Keratinocyte (primary cell): ENCODE data around the gene MED12L. TPM values are rescaled to one million over a fixed set of nuclear protein-coding genes. Genes with fewer than 3 reads are reported as not detected.

ENCODE experiments used
- DNase-seq: peaks from one replicate; pipeline ENCODE4 v3.0.0-alpha.2; 2011; ENCODE audit warnings: low read depth, missing footprints, low spot score
- FAIRE-seq: peaks from 2 replicates; lab custom pipeline; 2011; peaks lifted over from hg19 to GRCh38; lab: Jason Lieb, UNC
- H2AFZ ChIP-seq: 2 replicates; pipeline ENCODE4 v1.6.0; 2012; ENCODE audit warnings: low read length, control low read depth, inconsistent platforms; ENCODE audit not compliant: control insufficient read depth
- H3K27ac ChIP-seq: 2 replicates; pipeline ENCODE4 v1.5.1; 2011; ENCODE audit warnings: low read length; ENCODE audit not compliant: control insufficient read depth, insufficient read depth
- H3K27me3 ChIP-seq: 3 replicates; pipeline ENCODE4 v1.6.0; 2011; ENCODE audit warnings: low read length; ENCODE audit not compliant: control insufficient read depth, insufficient read depth; ENCODE audit errors: extremely low read depth
- H3K36me3 ChIP-seq, 2 experiments: 2 replicates in 1 of 2; 3 replicates in 1 of 2; pipeline ENCODE4 v1.5.1; 2011; ENCODE audit warnings: low read length in 2 of 2, mild to moderate bottlenecking in 1 of 2; ENCODE audit not compliant: control insufficient read depth in 2 of 2, insufficient read depth in 2 of 2; ENCODE audit errors: extremely low read depth in 1 of 2
- H3K4me1 ChIP-seq: 3 replicates; pipeline ENCODE4 v1.5.1; 2011; ENCODE audit warnings: low read length; ENCODE audit not compliant: control insufficient read depth, insufficient read depth; ENCODE audit errors: extremely low read depth
- H3K4me2 ChIP-seq: 3 replicates; pipeline ENCODE4 v1.6.0; 2011; ENCODE audit warnings: low read depth, low read length; ENCODE audit not compliant: control insufficient read depth, insufficient read depth; ENCODE audit errors: extremely low read depth
- H3K4me3 ChIP-seq, 3 experiments: fragments of 200-600 bp in 1 of 3; sonication (generic) in 1 of 3; 2 replicates in 2 of 3; 3 replicates in 1 of 3; pipeline ENCODE4 v1.5.1; 2011 to 2016; ENCODE audit warnings: low read length in 3 of 3, mild to moderate bottlenecking in 3 of 3, control low read depth in 2 of 3, inconsistent platforms in 1 of 3, low read depth in 1 of 3, mixed read lengths in 1 of 3, mixed run types in 1 of 3, moderate library complexity in 1 of 3; ENCODE audit not compliant: control insufficient read depth in 2 of 3, insufficient read depth in 2 of 3; ENCODE audit errors: extremely low read depth in 1 of 3
- H3K79me2 ChIP-seq: 2 replicates; pipeline ENCODE4 v1.6.0; 2012; ENCODE audit warnings: low read length; ENCODE audit not compliant: control insufficient read depth, insufficient read depth
- H3K9ac ChIP-seq: 3 replicates; pipeline ENCODE4 v1.6.0; 2011; ENCODE audit warnings: low read length; ENCODE audit not compliant: control insufficient read depth, insufficient read depth; ENCODE audit errors: extremely low read depth
- H3K9me1 ChIP-seq: 3 replicates; pipeline ENCODE4 v1.6.0; 2011; ENCODE audit warnings: low read length; ENCODE audit not compliant: control insufficient read depth, insufficient read depth; ENCODE audit errors: extremely low read depth
- H3K9me3 ChIP-seq: 2 replicates; pipeline ENCODE4 v1.5.1; 2012; ENCODE audit warnings: low read depth, low read length; ENCODE audit not compliant: control insufficient read depth
- H4K20me1 ChIP-seq: 3 replicates; pipeline ENCODE4 v1.6.0; 2011; ENCODE audit warnings: low read length; ENCODE audit not compliant: control insufficient read depth, insufficient read depth; ENCODE audit errors: extremely low read depth
- CTCF ChIP-seq, 3 experiments: IDR thresholded peaks in 1 of 3; conservative IDR thresholded peaks in 1 of 3; optimal IDR thresholded peaks in 1 of 3; 2 replicates in 2 of 3; 3 replicates in 1 of 3; pipeline versions ENCODE3 to v1.5.1; 2011; ENCODE audit warnings: low read length in 3 of 3, mild to moderate bottlenecking in 3 of 3, moderate library complexity in 2 of 3, control low read depth in 1 of 3, inconsistent platforms in 1 of 3; ENCODE audit not compliant: insufficient read depth in 2 of 3; ENCODE audit errors: extremely low read depth in 1 of 3
- EZH2 ChIP-seq: IDR thresholded peaks from one replicate; pipeline ENCODE4 v1.6.1; 2012; ENCODE audit warnings: inconsistent platforms, mild to moderate bottlenecking, low read length, moderate library complexity
- dilution Hi-C: fragments of 300-500 bp; cut with MboI; formaldehyde crosslinking; loops from one replicate; pipeline ENCODE4 v1.7.0; 2020; ENCODE audit warnings: low sequenced_read_pairs; ENCODE audit not compliant: extremely low pct_ligation_motif_present
- polyA plus RNA-seq, 5 experiments: library from polyadenylated mRNA; depleted of rRNA in 3 of 5; stranded (reverse) in 3 of 5; stranded (forward) in 1 of 5; unstranded in 1 of 5; fragments of >200 nt; gene quantifications; 1 replicate in 1 of 5; 2 replicates in 3 of 5; 3 replicates in 1 of 5; pipeline versions ENCODE4 v1.2.1 to v1.2.3, GENCODE V29; 2011 to 2012; ENCODE audit warnings: missing spikeins in 2 of 5, low read depth in 1 of 5, low replicate concordance in 1 of 5

The MED12L gene
- polyA plus RNA-seq, 1 donor (not counting 4 experiments of a cell fraction or from before 2014, with no cell fraction given), result 0.04 TPM

- Histone ChIP-seq H4K20me1 (no peaks in the 10 kb centered on the region), H3K27ac (no peak overlapping the region), H3K9me3 (no peaks in the 10 kb centered on the region), H3K4me2 (no peak overlapping the region), H2AFZ (no peak overlapping the region), H3K4me1 (no peaks in the 10 kb centered on the region), H3K36me3 (no peaks in the 10 kb centered on the region), H3K9ac (no peak overlapping the region), H3K79me2 (no peaks in the 10 kb centered on the region), H3K4me3 (no peak overlapping the region), H3K9me1 (no peaks in the 10 kb centered on the region), H3K27me3 (peaks cover 4% of the 10 kb centered on the region)
- TF ChIP-seq EZH2 (no peak), CTCF (optimal IDR thresholded peaks at IDR 0.05 in 1 of 3, IDR thresholded peaks at IDR 0.05 in 1 of 3, conservative IDR thresholded peaks at IDR 0.05 in 1 of 3; ENCODE audit: extremely low read depth in 1 of 3, insufficient read depth in 2 of 3, low read length in 3 of 3) (peak in 1 of 3 experiments; percentile 28)
- dilution Hi-C loops, result no loop called here
- DNase-seq (no peak), FAIRE-seq (no peak)
These were observed 8.4 kb downstream of the MED12L start for GRCh38 chr3:151093905-151094304.

GRCh38 chr3:151096716-151097115, 11.3 kb downstream of the MED12L start:
- dilution Hi-C loops, result no loop called here
- H3K4me3 ChIP-seq, result no peak overlapping the region
- no peaks in the 10 kb centered on the region for H3K9me3 ChIP-seq
- FAIRE-seq (no peak), DNase-seq (no peak)
- H4K20me1 ChIP-seq, result no peaks in the 10 kb centered on the region
- H2AFZ ChIP-seq, result no peak overlapping the region
- H3K9ac ChIP-seq, result no peak overlapping the region
- TF ChIP-seq CTCF (optimal IDR thresholded peaks at IDR 0.05 in 1 of 3, IDR thresholded peaks at IDR 0.05 in 1 of 3, conservative IDR thresholded peaks at IDR 0.05 in 1 of 3; ENCODE audit: extremely low read depth in 1 of 3, insufficient read depth in 2 of 3, low read length in 3 of 3) (no peak), EZH2 (no peak)
- H3K36me3 ChIP-seq, result no peaks in the 10 kb centered on the region
- H3K9me1 ChIP-seq, result no peaks in the 10 kb centered on the region
- H3K79me2 ChIP-seq, result no peaks in the 10 kb centered on the region
- no peak overlapping the region for H3K27ac ChIP-seq
- no peaks in the 10 kb centered on the region for H3K4me1 ChIP-seq
- no peak overlapping the region for H3K4me2 ChIP-seq
- H3K27me3 ChIP-seq, result peaks cover 14% of the 10 kb centered on the region
